Measurements from ENCODE around the gene OLFM1.

DNA sequence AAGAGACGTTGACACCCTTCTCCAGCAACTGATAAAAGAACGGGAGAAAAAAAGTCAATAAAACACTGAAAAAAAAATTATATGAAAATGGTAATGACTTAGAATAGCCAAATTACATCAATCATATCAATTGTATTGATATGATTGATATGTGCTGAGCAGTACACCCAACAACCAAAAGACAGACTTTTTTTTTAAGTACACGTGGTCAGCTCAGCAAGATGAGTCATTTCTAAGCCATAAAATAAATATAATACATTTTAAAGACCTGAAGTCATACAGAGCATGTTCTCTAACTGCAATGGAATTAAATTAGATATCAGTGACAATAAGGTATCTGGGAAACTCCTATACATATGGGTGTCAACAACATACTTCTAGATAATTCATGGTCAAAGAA is 30.9 kb upstream of the OLFM1 start:
- TF ChIP-seq, protein P1, sequence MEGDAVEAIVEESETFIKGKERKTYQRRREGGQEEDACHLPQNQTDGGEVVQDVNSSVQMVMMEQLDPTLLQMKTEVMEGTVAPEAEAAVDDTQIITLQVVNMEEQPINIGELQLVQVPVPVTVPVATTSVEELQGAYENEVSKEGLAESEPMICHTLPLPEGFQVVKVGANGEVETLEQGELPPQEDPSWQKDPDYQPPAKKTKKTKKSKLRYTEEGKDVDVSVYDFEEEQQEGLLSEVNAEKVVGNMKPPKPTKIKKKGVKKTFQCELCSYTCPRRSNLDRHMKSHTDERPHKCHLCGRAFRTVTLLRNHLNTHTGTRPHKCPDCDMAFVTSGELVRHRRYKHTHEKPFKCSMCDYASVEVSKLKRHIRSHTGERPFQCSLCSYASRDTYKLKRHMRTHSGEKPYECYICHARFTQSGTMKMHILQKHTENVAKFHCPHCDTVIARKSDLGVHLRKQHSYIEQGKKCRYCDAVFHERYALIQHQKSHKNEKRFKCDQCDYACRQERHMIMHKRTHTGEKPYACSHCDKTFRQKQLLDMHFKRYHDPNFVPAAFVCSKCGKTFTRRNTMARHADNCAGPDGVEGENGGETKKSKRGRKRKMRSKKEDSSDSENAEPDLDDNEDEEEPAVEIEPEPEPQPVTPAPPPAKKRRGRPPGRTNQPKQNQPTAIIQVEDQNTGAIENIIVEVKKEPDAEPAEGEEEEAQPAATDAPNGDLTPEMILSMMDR (IDR thresholded peaks at IDR 0.05; ENCODE audit: low read depth, low read length, missing input control), result no peak
- TF ChIP-seq, protein P2, sequence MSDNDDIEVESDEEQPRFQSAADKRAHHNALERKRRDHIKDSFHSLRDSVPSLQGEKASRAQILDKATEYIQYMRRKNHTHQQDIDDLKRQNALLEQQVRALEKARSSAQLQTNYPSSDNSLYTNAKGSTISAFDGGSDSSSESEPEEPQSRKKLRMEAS (IDR thresholded peaks at IDR 0.05), result no peak
- no peak for TF ChIP-seq YY1 (IDR thresholded peaks at IDR 0.05)
- no peak for TF ChIP-seq GABPA (IDR thresholded peaks at IDR 0.05 in 1 of 2, conservative IDR thresholded peaks at IDR 0.05 in 1 of 2)

Data from liver (tissue), 3 donors.